ENCODE results near the gene CACNA2D4. TPM values are rescaled to one million over a fixed set of nuclear protein-coding genes. Genes with fewer than 3 reads are reported as not detected.

Gene CACNA2D4
- polyA plus RNA-seq, 1 experiment, result 0.22 TPM

DNA sequence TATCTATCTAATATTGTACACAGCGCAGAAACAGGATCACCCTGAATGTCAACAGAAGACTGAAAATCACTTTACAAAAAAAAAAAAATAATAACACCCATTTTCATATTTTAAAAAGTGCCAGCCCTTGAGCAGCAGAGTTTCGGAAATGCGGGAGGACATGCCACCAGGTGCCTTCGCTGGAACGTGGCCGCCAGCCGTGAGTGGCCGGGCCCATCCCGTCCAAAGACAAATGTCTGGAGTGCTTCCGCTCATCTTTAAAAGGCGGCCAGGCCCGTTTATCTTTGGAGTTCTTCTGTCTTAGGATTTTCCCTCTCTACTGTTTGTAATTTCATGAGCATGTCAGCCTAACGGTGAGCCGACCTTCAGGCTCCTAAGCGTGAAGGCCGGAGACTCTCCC is 54.6 kb downstream of the CACNA2D4 start:
- Histone ChIP-seq H3K27me3 (ENCODE audit: control insufficient read depth, insufficient read depth, low read length) (peaks cover 41% of the 10 kb centered on the region), H3K9me3 (ENCODE audit: control insufficient read depth, insufficient read depth, low read length) (peaks cover 12% of the 10 kb centered on the region), H3K27ac (ENCODE audit: low read depth, low read length) (no peak overlapping the region), H3K4me3 (ENCODE audit: low read depth, low read length) (no peak overlapping the region)
- ChIA-PET POLR2A (no interaction called here), CTCF (no interaction called here)
- no peak for DNase-seq (ENCODE audit: low read depth, low spot score)
- TF ChIP-seq CTCF (IDR thresholded peaks at IDR 0.05; ENCODE audit: low read depth, low read length), result no peak

DNA sequence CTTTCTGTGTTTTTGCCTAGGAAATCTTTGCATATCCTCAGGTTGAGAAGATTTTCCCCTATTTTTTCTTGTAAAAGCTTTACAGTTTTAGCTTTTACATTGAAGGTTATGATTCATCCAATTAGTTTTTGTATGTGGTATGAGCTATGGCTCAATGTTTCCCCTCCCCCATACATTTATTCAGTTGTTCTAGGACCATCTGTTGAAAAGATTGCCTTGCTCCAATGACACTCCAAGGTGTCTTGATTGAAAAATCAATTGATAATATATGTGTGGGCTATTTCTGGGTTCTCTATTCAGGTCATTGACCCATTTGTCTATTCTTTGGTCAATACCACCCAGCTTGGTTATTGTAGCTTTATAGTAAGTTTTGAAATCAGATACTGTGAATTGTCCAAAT is 55.5 kb downstream of the CACNA2D4 start:
- POLR2A ChIA-PET, result no interaction called here
- no peak overlapping the region for H3K4me3 ChIP-seq (ENCODE audit: low read depth, low read length)
- CTCF ChIA-PET, result no interaction called here
- H3K27ac ChIP-seq (ENCODE audit: low read depth, low read length), result no peak overlapping the region
- no peak for TF ChIP-seq CTCF (IDR thresholded peaks at IDR 0.05; ENCODE audit: low read depth, low read length)
- no peak for DNase-seq (ENCODE audit: low read depth, low spot score)
- H3K9me3 ChIP-seq (ENCODE audit: control insufficient read depth, insufficient read depth, low read length), result peaks cover 12% of the 10 kb centered on the region
- peaks cover 45% of the 10 kb centered on the region for H3K27me3 ChIP-seq (ENCODE audit: control insufficient read depth, insufficient read depth, low read length)

DNA sequence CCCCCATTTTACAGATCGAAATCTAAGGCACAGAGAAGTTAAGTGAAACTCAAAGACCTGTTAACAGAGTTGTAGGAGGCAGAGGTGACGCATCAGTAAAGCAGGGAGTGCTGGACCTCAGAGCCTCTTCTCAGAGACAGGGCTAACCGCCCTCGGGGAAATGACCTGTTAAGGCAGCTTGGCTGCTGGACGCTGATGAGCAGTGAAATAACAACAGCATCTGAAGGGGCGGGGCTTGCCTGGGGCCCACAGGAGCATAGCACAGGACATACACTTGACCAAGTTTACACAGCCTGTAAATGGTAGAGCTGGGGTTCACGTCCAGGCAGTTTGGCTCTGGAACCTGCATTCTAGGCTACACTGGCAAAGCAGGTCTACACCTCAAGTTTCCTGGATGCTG is 58.8 kb downstream of the CACNA2D4 start:
- Histone ChIP-seq H3K27me3 (ENCODE audit: control insufficient read depth, insufficient read depth, low read length) (peaks cover 42% of the 10 kb centered on the region), H3K27ac (ENCODE audit: low read depth, low read length) (no peak overlapping the region), H3K9me3 (ENCODE audit: control insufficient read depth, insufficient read depth, low read length) (peaks cover 21% of the 10 kb centered on the region), H3K4me3 (ENCODE audit: low read depth, low read length) (no peak overlapping the region)
- ChIA-PET POLR2A (no interaction called here), CTCF (no interaction called here)
- no peak for DNase-seq (ENCODE audit: low read depth, low spot score)
- no peak for TF ChIP-seq CTCF (IDR thresholded peaks at IDR 0.05; ENCODE audit: low read depth, low read length)

- Histone ChIP-seq H3K27ac (ENCODE audit: low read depth, low read length) (no peak overlapping the region), H3K9me3 (ENCODE audit: control insufficient read depth, insufficient read depth, low read length) (peaks cover 23% of the 10 kb centered on the region), H3K4me3 (ENCODE audit: low read depth, low read length) (no peak overlapping the region), H3K27me3 (ENCODE audit: control insufficient read depth, insufficient read depth, low read length) (peaks cover 32% of the 10 kb centered on the region)
- no peak for DNase-seq (ENCODE audit: low read depth, low spot score)
- ChIA-PET POLR2A (no interaction called here), CTCF (no interaction called here)
- no peak for TF ChIP-seq CTCF (IDR thresholded peaks at IDR 0.05; ENCODE audit: low read depth, low read length)
Measured at GRCh38 chr12:1858456-1858855, 60.0 kb downstream of the CACNA2D4 start.

DNA sequence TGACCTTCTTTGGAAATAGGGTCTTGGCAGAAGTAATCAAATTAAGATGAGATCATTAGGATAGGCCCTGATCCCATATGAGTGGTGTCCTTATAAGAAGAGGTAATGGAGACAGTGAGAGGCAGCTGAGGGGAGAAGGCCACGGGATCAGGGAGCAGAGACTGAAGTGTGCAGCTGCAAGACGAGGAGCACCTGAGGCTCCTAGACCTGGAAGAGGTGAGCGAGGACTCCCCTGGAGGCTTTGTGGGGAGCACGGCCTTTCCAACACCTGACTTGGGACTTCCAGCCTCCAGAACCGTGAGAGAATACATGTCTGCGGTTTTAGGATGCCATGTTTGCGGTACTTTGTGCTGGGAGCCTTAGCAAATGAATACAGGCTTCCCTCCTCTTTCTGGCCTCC is 60.6 kb downstream of the CACNA2D4 start:
- Histone ChIP-seq H3K9me3 (ENCODE audit: control insufficient read depth, insufficient read depth, low read length) (peaks cover 23% of the 10 kb centered on the region), H3K27me3 (ENCODE audit: control insufficient read depth, insufficient read depth, low read length) (peaks cover 32% of the 10 kb centered on the region), H3K4me3 (ENCODE audit: low read depth, low read length) (no peak overlapping the region), H3K27ac (ENCODE audit: low read depth, low read length) (no peak overlapping the region)
- no peak for TF ChIP-seq CTCF (IDR thresholded peaks at IDR 0.05; ENCODE audit: low read depth, low read length)
- no peak for DNase-seq (ENCODE audit: low read depth, low spot score)
- POLR2A ChIA-PET, result no interaction called here
- CTCF ChIA-PET, result no interaction called here

Measured in AG04450 (cell line).